Upper lobe of right lung (tissue), 1 donor: Measurements from ENCODE around the gene ECE1. TPM values are rescaled to one million over a fixed set of nuclear protein-coding genes. Genes with fewer than 3 reads are reported as not detected.

ENCODE experiments used
- ATAC-seq: fragments of 200-7000 bp; cut with Tn5 transposase; one replicate; pipeline ENCODE4 v1.9.1; 2020; ENCODE audit warnings: mild to moderate bottlenecking, moderate library complexity
- DNase-seq: peaks from one replicate; pipeline ENCODE4 v3.0.0-alpha.2; 2020
- H3K27ac ChIP-seq: fragments of 200-600 bp; one replicate; pipeline ENCODE4 v1.8.0; 2022
- H3K27me3 ChIP-seq: fragments of 200-600 bp; one replicate; pipeline ENCODE4 v1.8.0; 2022; ENCODE audit warnings: mild to moderate bottlenecking
- H3K36me3 ChIP-seq: fragments of 200-600 bp; one replicate; pipeline ENCODE4 v1.8.0; 2022
- H3K4me1 ChIP-seq: fragments of 200-600 bp; one replicate; pipeline ENCODE4 v1.8.0; 2022
- H3K4me3 ChIP-seq: fragments of 200-600 bp; one replicate; pipeline ENCODE4 v1.8.0; 2022; ENCODE audit warnings: mild to moderate bottlenecking
- H3K9me3 ChIP-seq: fragments of 200-600 bp; one replicate; pipeline ENCODE4 v1.8.0; 2022
- CTCF ChIP-seq: fragments of 200-600 bp; IDR thresholded peaks from one replicate; pipeline ENCODE4 v1.8.0; 2022; ENCODE audit warnings: antibody characterized with exemption
- intact Hi-C: fragments of 100-400 bp; cut with DNase I; formaldehyde crosslinking; loops from one replicate; pipeline ENCODE4 v1.11.0; 2022
- total RNA-seq: library from RNA; stranded (reverse); fragmentation: NEBNext Ultra II Directional; extraction: Animal tissue kit (Norgen Biotek cat#: 25700); gene quantifications from one replicate; pipeline ENCODE4 v1.2.1, GENCODE V29; 2021
- donor health status: DM: no; HTN: yes; CAD: no; lungs with severe emphysema.

Gene ECE1
- total RNA-seq, 1 donor from 2014 or later, result 108 TPM

- H3K4me3 ChIP-seq, result no peak overlapping the region
- H3K27ac ChIP-seq, result peak overlapping the region; percentile 73
- ATAC-seq (peak; percentile 58), DNase-seq (no peak)
- H3K36me3 ChIP-seq, result peaks cover 9% of the 10 kb centered on the region
- no peaks in the 10 kb centered on the region for H3K27me3 ChIP-seq
- no peak for TF ChIP-seq CTCF
- H3K4me1 ChIP-seq, result peaks cover 38% of the 10 kb centered on the region
- intact Hi-C loops, result loop anchor here (10.0 kb wide), 1 partner anchor 72 kb away; no protein-coding TSS in a partner anchor
- no peaks in the 10 kb centered on the region for H3K9me3 ChIP-seq
Observed at GRCh38 chr1:21262293-21263051, 27.8 kb downstream of the ECE1 start.

DNA sequence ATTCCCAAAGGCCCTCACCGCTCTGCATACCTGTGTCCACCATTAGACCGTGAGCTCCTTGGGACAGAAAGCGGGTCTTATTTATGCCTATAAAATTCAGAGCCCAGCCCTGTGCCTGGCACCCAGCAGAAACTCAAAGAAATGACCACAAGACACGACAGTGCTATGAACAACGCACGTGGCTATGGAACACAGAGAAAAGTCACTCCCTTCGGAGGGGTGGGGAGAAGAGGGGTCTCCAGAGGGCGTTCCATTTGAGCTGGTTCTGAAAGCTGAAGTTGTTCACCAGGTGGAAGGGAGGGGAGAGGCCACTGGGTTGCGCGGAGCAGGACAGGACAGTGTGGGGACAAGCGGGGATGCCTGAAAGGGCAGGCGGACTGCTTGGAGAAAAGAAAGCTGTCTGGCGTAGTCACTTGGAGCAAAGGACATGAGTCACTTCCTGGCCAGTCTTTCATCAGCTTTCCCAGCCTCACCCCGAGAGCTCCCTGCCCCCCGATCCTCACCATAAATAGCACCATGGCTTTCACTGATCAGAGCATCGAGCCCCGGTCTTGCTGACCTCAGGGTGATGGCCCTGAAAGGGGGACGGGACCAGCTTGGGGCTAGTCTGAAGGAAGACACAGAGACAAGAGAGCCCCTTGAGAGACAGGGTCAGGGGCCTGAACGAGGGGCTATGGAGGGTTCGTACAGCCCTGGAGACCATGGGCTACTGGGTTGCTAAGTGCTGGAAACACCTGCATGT, 28.5 kb downstream of the ECE1 start:
- Histone ChIP-seq H3K4me3 (peak overlapping the region; percentile 17), H3K27me3 (no peaks in the 10 kb centered on the region), H3K27ac (peak overlapping the region; percentile 73), H3K36me3 (peaks cover 16% of the 10 kb centered on the region), H3K4me1 (peaks cover 38% of the 10 kb centered on the region), H3K9me3 (no peaks in the 10 kb centered on the region)
- intact Hi-C loops, result loop anchor here (10.0 kb wide), 1 partner anchor 73 kb away; no protein-coding TSS in a partner anchor
- ATAC-seq (peak; percentile 79), DNase-seq (no peak)
- no peak for TF ChIP-seq CTCF

DNA sequence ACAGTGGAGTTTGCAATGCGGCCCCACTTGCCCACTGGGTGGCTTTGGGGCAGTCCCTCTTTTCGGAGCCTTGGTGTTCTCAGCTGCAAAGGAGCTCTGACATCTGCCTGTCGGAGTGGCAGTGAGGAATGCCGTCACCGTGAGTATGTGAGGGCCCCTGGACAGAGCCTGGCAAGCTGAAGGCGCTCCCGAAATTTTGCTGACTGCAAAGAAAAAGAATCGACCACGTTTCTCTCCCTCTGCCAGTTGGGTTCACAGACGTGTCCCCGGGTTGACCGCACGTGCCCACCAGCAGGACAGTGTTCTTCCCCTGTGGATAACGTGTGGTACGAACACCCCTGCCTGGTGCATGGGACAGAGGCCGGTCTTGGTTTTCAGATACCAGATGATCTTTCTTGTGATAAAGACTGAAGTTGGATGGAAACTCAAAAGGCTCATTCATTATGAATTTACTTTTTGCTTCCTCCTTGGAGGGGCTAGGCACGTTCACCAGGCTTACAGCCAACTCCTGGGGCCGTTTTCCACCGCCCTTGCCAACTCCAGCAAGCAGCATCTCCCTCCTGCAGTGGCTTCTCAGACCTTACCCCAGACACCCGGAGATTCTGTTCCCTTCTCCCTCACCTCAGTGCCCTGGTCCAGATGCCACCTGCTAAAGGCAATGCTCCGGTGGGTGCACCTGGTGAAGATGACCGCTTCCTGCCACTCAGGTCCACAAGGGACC, 29.7 kb downstream of the ECE1 start:
- Histone ChIP-seq H3K9me3 (no peaks in the 10 kb centered on the region), H3K27ac (peak overlapping the region; percentile 73), H3K27me3 (no peaks in the 10 kb centered on the region), H3K36me3 (peaks cover 21% of the 10 kb centered on the region), H3K4me3 (no peak overlapping the region), H3K4me1 (peaks cover 35% of the 10 kb centered on the region)
- intact Hi-C loops, result loop anchor here (10.0 kb wide), 1 partner anchor 74 kb away; no protein-coding TSS in a partner anchor
- ATAC-seq, result no peak
- TF ChIP-seq CTCF, result no peak
- DNase-seq, result no peak

DNA sequence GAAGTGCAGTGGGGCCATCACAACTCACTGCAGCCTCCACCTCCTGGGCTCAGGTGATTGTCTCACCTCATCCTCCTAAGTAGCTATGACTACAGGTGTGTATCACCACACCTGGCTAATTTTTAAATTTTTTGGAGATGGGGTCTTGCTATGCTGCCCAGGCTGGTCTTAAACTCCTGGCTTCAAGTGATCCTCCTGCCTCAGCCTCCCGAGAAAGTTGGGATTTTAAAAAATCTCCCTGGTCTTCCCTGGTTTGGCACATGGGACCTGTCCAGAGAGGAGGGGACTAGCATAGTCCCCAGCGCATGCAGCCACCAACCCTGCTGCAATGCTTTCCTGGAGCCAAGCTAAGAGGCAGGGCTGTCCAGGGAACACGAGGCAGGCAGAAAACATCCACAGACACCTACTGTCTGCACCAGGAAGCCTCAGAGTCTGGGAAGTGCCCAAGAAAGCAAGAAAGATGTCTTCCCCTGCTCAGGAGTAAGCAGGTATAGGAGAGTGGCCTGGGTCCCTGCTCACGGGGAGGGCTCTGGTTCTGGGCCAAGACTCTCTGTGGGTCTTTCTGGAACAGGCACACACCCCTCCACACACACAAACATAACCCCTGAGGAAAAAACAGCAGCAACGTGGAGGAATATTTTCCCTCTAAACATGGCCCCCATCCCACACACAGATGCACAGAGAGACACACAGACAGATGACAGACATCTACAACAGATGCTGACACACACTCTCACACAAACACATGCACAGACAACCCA, 30.8 kb downstream of the ECE1 start:
- Histone ChIP-seq H3K4me1 (peaks cover 37% of the 10 kb centered on the region), H3K9me3 (no peaks in the 10 kb centered on the region), H3K36me3 (peaks cover 21% of the 10 kb centered on the region), H3K27ac (no peak overlapping the region), H3K27me3 (no peaks in the 10 kb centered on the region), H3K4me3 (no peak overlapping the region)
- no peak for TF ChIP-seq CTCF
- intact Hi-C loops, result loop anchor here (10.0 kb wide), 1 partner anchor 75 kb away; no protein-coding TSS in a partner anchor
- ATAC-seq (no peak), DNase-seq (no peak)
